Measurements from ENCODE around the gene RARA.

Gene RARA

GRCh38 chr17:40309031-40309948 is at the start of gene RARA:
TSS of gene RARA (plus strand) at chr17:40309180. CDS start at chr17:40331219, 22,039 bp downstream.
- DNase-seq (ENCODE audit: low spot score), result no peak

- DNase-seq (ENCODE audit: low spot score), result no peak
Measured at GRCh38 chr17:40259505-40259904, 49.5 kb upstream of the RARA start.

- no peak for DNase-seq (ENCODE audit: low spot score)
Measured at GRCh38 chr17:40260528-40260927, 48.5 kb upstream of the RARA start.

DNA sequence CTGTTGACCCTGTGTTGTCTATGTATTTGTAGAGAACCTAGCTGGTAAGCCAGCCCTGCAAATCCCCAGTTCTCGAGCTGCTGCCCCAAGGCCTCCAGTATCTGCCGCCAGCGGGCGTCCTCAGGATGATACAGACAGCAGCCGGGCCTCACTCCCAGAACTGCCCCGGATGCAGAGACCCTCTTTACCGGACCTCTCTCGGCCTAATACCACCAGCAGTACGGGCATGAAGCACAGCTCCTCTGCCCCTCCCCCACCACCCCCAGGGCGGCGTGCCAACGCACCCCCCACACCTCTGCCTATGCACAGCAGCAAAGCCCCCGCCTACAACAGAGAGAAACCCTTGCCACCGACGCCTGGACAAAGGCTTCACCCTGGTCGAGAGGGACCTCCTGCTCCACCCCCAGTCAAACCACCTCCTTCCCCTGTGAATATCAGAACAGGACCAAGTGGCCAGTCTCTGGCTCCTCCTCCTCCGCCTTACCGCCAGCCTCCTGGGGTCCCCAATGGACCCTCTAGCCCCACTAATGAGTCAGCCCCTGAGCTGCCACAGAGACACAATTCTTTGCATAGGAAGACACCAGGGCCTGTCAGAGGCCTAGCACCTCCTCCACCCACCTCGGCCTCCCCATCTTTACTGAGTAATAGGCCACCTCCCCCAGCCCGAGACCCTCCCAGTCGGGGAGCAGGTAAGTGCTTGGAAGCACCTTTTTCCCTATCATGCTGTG is 44.4 kb upstream of the RARA start:
- no peak for DNase-seq (ENCODE audit: low spot score)

DNA sequence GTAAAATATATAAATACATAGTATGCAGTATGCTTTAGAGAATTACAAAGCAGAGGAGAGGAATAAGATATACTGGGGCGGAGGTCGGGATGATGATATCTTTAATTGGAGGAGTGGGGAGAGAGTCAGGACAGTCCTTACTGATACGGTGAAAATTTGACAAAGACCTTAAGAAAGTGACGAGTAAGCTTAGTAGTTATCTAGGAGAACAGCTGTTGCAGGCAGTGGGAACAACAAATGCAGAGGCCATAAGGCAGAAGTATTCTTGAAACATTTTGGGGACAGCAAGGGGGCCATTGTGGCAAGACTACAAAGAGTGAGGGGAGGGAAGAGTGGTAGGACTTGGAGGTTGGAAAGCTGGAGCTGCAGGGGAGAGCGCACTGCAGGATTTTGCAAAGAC is 43.6 kb upstream of the RARA start:
- DNase-seq (ENCODE audit: low spot score), result no peak

GRCh38 chr17:40266882-40267281 is 42.1 kb upstream of the RARA start:
- no peak for DNase-seq (ENCODE audit: low spot score)

DNA sequence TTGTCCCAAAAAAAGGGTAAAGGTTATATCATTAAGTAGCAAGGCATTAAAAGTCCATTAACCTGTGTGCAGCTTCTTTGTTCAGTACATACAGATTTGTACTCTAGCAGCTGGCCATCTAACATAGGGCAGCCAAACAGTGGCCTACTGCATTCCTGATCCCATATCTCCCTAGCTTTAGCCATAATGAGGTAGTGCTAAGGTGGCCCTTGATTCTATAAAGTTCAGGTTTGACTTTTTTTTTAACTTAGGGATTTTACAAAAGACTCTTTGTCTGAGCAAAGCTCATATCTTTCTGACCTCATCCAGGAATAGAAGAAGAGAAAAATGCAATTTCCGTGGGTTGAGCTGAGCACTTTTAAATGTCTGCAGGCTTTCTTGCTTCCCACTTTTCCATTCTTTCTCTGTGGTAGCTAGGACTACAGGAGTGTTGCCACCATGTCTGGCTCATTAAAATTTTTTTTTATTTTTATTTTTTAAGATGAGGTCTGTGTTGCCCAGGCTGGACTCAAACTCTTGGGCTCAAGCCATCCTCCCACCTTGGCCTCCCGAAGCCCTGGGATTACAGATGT is 40.8 kb upstream of the RARA start:
- DNase-seq (ENCODE audit: low spot score), result peak; percentile 49

DNA sequence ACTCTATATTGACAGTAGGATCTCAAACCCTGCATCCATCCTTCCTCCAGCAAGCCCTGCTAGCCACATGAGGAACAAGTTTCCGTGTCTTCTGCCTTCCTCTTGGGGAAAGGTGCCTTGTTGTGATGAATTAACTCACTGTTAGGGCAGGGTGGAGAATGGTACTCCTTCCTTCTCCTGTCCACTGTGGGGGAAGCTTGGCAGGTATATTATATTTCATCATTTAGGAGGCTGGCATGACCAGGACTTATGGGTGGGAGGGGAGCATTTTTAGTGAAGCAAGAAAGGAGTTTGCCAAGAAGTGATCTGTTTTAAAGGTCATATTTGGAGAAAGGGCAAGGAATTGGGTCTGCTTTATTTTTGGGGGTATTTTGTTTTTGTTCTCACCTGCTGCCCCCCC is 30.6 kb upstream of the RARA start:
- no peak for DNase-seq (ENCODE audit: low spot score)

DNA sequence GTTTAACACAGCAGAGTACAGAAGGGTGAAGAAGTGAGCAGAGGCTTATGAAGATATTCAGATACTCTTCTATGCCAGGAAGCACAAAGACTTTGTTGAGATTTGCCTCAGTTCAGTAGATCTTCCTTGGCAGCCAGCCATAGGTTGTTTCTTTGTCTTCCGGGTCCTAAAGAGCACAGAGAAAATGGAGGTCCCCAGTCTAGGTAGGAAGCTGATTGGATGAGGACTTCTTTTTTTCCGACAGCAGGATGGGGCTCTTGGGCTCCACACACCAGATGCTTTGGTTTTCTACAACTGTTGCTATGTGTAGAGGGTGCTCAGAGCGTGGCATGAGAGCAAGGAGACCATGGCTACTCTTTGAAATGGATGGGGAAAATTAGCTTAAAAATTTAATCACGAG is 29.6 kb upstream of the RARA start:
- DNase-seq (ENCODE audit: low spot score), result no peak

- DNase-seq (ENCODE audit: low spot score), result no peak
Measured at GRCh38 chr17:40281663-40282062, 27.3 kb upstream of the RARA start.

GRCh38 chr17:40283662-40284061 is 25.3 kb upstream of the RARA start:
- DNase-seq (ENCODE audit: low spot score), result peak; percentile 81

GRCh38 chr17:40284085-40284713 is 24.8 kb upstream of the RARA start:
- peak; percentile 57 for DNase-seq (ENCODE audit: low spot score)

GRCh38 chr17:40286473-40286872 is 22.5 kb upstream of the RARA start:
- no peak for DNase-seq (ENCODE audit: low spot score)

DNA sequence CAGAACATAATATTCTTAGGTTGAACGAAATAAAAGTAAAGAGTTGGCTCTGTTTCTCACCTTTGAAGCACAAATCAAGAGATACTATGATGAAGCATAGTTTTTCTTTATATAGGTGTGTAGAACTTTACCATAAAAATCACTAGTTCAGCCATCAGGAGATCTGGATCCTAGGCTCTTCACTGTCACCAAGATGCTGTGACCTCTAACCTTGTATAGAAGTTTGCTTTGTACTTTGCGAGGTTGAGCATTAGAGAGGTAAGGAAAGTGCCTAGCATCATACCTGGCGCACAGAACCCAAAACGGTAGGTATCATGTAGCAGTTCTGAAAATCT is 21.9 kb upstream of the RARA start:
- DNase-seq (ENCODE audit: low spot score), result no peak

DNA sequence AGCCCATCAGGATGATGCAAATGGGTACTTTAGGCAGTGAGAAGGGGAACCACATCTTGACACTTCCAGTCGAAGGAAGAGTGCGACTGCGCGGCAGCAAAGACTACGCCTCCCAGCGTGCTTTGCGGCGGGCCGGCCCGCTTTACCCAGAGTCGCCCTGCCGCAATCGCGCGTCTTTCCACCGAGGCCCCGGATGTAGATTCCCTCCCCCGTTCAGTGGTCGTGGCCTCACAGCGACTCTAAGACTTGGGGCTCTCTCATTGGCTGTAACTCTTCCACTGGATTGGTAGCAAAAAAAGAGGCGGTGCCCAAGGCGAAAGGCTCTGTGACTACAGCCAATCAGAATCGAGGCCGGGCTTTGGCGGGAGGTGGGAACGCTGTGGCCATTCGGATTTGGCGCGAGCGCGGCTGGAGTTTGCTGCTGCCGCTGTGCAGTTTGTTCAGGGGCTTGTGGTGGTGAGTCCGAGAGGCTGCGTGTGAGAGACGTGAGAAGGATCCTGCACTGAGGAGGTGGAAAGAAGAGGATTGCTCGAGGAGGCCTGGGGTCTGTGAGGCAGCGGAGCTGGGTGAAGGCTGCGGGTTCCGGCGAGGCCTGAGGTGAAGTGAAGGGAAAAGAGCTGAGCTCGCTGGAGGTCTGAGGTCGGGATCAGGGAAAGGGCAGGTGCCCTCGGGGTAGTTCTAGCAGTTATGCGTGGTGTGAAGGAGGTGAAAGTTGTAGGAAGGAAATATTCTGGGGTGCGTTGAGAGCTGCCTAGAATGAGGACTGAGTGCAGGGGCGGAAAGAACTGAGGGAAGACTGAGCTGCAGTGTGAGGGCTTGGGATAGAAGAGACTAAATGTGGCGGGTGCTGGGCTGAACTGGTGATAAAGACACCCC is 21.2 kb upstream of the RARA start, which contains the start of gene CDC6:
TSS of gene CDC6 (plus strand) at position 386 of the 876 bp plus-strand sequence. CDS start 1,542 bp downstream, outside the sequence.
- DNase-seq (ENCODE audit: low spot score), result peak; percentile 97

- DNase-seq (ENCODE audit: low spot score), result peak; percentile 53
Measured at GRCh38 chr17:40290629-40291280, 18.2 kb upstream of the RARA start.

- DNase-seq (ENCODE audit: low spot score), result no peak
Measured at GRCh38 chr17:40291281-40291664, 17.7 kb upstream of the RARA start.

GRCh38 chr17:40293363-40293762 is 15.6 kb upstream of the RARA start:
- DNase-seq (ENCODE audit: low spot score), result no peak

- DNase-seq (ENCODE audit: low spot score), result no peak
Measured at GRCh38 chr17:40295488-40296436, 13.2 kb upstream of the RARA start.

- no peak for DNase-seq (ENCODE audit: low spot score)
Measured at GRCh38 chr17:40297511-40297910, 11.5 kb upstream of the RARA start.

Measured in COLO829 (cell line).